Left lung (tissue), 10 donors: Measurements from ENCODE around the gene CDH26. TPM values are rescaled to one million over a fixed set of nuclear protein-coding genes. Genes with fewer than 3 reads are reported as not detected.

ENCODE experiments used
- ATAC-seq: fragments of 200-7000 bp; cut with Tn5 transposase; one replicate; pipeline ENCODE4 v1.9.1; 2020; ENCODE audit warnings: moderate library complexity
- DNase-seq, 4 donors: peaks; one replicate each; pipeline ENCODE4 v3.0.0-alpha.2; 2013 to 2020
- H3K27ac ChIP-seq, 2 donors: fragments of 200-600 bp; sonication (generic) in 1 of 2; one replicate each; pipeline versions ENCODE4 v1.5.0 to v1.8.0; 2020 to 2021
- H3K27me3 ChIP-seq, 2 donors: fragments of 200-600 bp; sonication (generic) in 1 of 2; one replicate each; pipeline versions ENCODE4 v1.5.0 to v1.8.0; 2020 to 2021
- H3K36me3 ChIP-seq, 2 donors: fragments of 200-600 bp; sonication (generic) in 1 of 2; one replicate each; pipeline versions ENCODE4 v1.5.0 to v1.8.0; 2020 to 2021
- H3K4me1 ChIP-seq, 2 donors: fragments of 200-600 bp; one replicate each; pipeline ENCODE4 v1.8.0; 2021
- H3K4me3 ChIP-seq, 2 donors: fragments of 200-600 bp; sonication (generic) in 1 of 2; one replicate each; pipeline versions ENCODE4 v1.5.0 to v1.8.0; 2020 to 2021; ENCODE audit warnings: mild to moderate bottlenecking in 1 of 2
- H3K9me3 ChIP-seq, 2 donors: fragments of 200-600 bp; sonication (generic) in 1 of 2; one replicate each; pipeline versions ENCODE4 v1.5.0 to v1.8.0; 2020 to 2021
- intact Hi-C, 2 donors: fragments of 100-400 bp; cut with DNase I; formaldehyde crosslinking; loops; one replicate each; pipeline versions ENCODE4 v1.11.2 to v1.14.2; 2022
- polyA plus RNA-seq, 6 donors: library from polyadenylated mRNA; unstranded; fragments of 120-200 nt; gene quantifications; one replicate each; pipeline ENCODE4 v1.2.1, GENCODE V29; 2013; ENCODE audit not compliant: insufficient read length in 6 of 6
- total RNA-seq, 2 donors: library from RNA; stranded (reverse); fragmentation: NEBNext Ultra II Directional; extraction: Animal tissue kit (Norgen Biotek cat#: 25700); gene quantifications; one replicate each; pipeline ENCODE4 v1.2.1, GENCODE V29; 2021
- TF ChIP-seq, protein P1 (sequence below), 2 donors: fragments of 200-600 bp; sonication (generic) in 1 of 2; IDR thresholded peaks; one replicate each; pipeline versions ENCODE4 v1.5.0 to v1.8.0; 2021; ENCODE audit warnings: antibody characterized with exemption in 2 of 2
- donor health status: DM: no; HTN: yes; CAD: no.
- donor health status: DM: no; HTN: no; CAD: no.

CDH26 gene
- total and polyA plus RNA-seq, 8 donors: 1.6 to 7.3 (median 2.0) TPM

DNA sequence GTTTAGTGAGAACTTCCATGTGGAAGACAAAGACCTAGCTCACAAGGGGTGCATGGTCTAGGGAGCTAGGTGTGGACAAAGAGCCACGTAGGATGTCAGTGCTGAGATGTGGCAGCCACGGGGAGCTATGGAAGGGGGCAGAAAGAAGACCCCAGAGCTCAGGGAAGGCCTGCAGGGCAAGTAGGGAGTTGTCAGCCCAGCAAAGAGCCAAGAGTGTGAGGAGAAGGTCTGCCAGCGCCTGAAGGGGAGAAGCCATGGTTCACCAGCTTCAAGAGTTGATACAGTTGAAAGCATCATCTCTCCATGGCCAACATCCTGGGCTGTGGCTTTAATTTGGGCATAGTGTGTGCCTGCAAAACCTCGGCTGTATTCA is 95.6 kb downstream of the CDH26 start:
- ATAC-seq (no peak), DNase-seq (no peak)
- H3K36me3 ChIP-seq: no peaks in the 10 kb centered on the region
- H3K9me3 ChIP-seq: no peaks in the 10 kb centered on the region
- peaks cover 0 to 26% of the 10 kb centered on the region in 2 donors for H3K27me3 ChIP-seq
- peaks cover 10 to 78% of the 10 kb centered on the region in 2 donors for H3K4me1 ChIP-seq
- TF ChIP-seq, protein P1, sequence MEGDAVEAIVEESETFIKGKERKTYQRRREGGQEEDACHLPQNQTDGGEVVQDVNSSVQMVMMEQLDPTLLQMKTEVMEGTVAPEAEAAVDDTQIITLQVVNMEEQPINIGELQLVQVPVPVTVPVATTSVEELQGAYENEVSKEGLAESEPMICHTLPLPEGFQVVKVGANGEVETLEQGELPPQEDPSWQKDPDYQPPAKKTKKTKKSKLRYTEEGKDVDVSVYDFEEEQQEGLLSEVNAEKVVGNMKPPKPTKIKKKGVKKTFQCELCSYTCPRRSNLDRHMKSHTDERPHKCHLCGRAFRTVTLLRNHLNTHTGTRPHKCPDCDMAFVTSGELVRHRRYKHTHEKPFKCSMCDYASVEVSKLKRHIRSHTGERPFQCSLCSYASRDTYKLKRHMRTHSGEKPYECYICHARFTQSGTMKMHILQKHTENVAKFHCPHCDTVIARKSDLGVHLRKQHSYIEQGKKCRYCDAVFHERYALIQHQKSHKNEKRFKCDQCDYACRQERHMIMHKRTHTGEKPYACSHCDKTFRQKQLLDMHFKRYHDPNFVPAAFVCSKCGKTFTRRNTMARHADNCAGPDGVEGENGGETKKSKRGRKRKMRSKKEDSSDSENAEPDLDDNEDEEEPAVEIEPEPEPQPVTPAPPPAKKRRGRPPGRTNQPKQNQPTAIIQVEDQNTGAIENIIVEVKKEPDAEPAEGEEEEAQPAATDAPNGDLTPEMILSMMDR (IDR thresholded peaks at IDR 0.05): no peak
- intact Hi-C loops: no loop called here
- H3K27ac ChIP-seq: peak overlapping the region in 1 of 2 donors; percentile 96
- H3K4me3 ChIP-seq: no peak overlapping the region

DNA sequence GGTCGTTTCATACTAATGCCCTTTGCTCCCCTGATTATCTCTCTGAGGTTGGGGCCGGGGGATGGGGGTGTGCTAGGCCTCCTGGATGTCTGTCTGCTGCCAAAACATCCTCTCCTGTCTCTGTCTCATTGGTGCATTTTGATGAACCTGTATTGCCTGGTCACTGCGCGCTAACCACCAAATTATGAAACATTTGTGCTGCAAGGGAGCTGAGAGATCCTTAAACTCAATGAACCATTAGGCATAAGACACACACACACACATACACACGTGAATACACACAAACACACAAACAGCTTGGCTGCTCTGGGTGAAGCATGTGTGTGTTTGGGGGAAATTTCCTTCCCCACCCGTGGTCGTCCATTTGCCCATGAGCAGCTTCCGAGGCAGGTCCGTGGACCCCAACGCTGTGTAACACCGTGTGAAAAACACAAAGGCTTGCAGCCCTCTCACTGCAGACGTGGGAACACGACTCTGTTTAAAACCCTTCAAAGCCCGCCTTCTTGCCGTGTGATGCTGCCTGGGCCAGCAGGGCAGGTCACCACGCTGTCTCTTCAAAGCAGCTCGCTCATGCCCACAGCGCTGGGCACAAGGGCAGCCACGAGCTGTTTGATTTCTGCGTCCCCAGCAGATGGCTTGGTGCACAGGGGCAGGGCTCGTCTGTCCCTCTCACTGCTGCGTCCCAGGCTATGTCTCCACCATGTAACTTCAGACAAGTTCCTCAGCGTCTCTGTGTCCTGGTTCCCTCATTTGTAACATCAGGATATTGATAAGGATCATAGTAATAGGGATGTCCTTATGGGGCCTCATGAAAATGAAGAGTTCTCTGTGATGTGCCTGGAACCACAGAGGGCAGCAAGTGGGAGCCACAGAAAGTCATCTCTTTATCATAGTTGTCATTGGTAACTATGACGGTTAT is 96.8 kb downstream of the CDH26 start:
- H3K4me1 ChIP-seq: peaks cover 10 to 77% of the 10 kb centered on the region in 2 donors
- ATAC-seq: no peak
- H3K4me3 ChIP-seq: peak overlapping the region in 1 of 2 donors; percentile 16
- H3K36me3 ChIP-seq: no peaks in the 10 kb centered on the region
- H3K27ac ChIP-seq: peak overlapping the region in 1 of 2 donors; percentile 96
- TF ChIP-seq, protein P1 (IDR thresholded peaks at IDR 0.05): no peak
- intact Hi-C loops: no loop called here
- peaks cover 0 to 26% of the 10 kb centered on the region in 2 donors for H3K27me3 ChIP-seq
- no peaks in the 10 kb centered on the region for H3K9me3 ChIP-seq
- peak in 1 of 4 donors; percentile 82 for DNase-seq

DNA sequence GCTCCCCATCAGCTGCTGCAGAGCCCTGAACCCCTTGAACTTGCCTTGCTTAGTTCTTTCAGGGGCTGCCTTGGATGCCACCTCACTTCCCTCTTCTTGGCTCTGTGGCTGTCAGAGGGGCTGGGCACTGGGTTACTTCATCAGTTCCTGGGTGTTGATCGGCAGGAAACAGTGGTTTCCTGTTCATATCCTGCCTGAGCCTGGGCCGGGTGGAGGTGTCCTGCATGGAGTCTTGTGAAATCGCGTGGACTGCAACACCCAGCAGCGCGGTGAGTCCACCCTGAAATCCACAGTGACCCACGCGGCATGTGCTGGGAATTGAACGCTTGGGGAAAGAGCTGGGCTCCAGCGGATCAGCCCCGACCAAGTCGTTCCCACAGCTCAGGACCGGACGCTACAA is 97.5 kb downstream of the CDH26 start:
- DNase-seq (peak in 2 of 4 donors; percentile 78 to 91), ATAC-seq (peak; percentile 18)
- TF ChIP-seq, protein P1 (IDR thresholded peaks at IDR 0.05): no peak
- no peaks in the 10 kb centered on the region for H3K36me3 ChIP-seq
- H3K27ac ChIP-seq: peak overlapping the region in 1 of 2 donors; percentile 96
- intact Hi-C loops: no loop called here
- H3K9me3 ChIP-seq: no peaks in the 10 kb centered on the region
- peaks cover 0 to 23% of the 10 kb centered on the region in 2 donors for H3K27me3 ChIP-seq
- H3K4me3 ChIP-seq: peak overlapping the region in 1 of 2 donors; percentile 16
- peaks cover 10 to 79% of the 10 kb centered on the region in 2 donors for H3K4me1 ChIP-seq

DNA sequence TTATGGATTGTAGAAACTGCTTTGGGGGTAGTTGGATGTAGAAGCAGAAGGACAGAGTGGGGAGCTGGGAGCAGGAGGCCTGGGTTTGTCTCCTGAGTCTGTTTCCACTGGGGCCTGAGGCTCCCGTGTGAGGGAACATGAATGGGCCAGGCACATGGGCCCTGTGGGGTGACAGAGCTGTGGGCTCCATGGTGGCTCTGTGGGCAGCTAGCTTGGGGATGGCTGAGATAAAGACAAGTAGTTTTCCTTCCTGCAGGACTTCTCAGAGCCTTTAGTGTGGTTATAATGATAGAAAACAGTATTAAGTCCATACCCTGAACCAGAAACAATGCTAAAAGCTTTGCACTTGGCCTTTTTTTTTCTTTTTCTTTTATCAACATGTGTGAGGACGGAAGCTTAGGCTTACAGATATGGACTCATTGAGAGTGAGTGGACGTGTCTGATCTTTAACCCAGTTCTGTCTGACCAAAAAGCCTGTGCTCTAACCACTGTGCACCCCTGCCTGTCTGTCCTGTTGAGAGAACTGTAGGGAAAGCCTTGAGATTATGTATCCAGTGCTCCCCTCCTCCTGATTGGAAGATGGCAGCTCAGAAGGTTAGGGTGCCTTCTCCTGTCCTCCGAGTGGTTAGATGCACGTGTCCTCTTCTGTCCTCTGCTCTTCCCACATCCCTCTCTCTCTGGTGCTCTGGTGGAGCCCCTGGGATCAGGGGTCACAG is 98.3 kb downstream of the CDH26 start:
- H3K9me3 ChIP-seq: no peaks in the 10 kb centered on the region
- TF ChIP-seq, protein P1 (IDR thresholded peaks at IDR 0.05): no peak
- H3K4me3 ChIP-seq: peak overlapping the region in 1 of 2 donors; percentile 16
- intact Hi-C loops: no loop called here
- peak overlapping the region in 1 of 2 donors; percentile 96 for H3K27ac ChIP-seq
- peaks cover 10 to 85% of the 10 kb centered on the region in 2 donors for H3K4me1 ChIP-seq
- no peaks in the 10 kb centered on the region for H3K36me3 ChIP-seq
- ATAC-seq (no peak), DNase-seq (no peak)
- H3K27me3 ChIP-seq: peaks cover 0 to 23% of the 10 kb centered on the region in 2 donors
